Thoracic aorta (tissue), 2 donors: ENCODE measurements around the gene FAM72C. TPM values are rescaled to one million over a fixed set of nuclear protein-coding genes. Genes with fewer than 3 reads are reported as not detected.
"Not testable (repeated sequence)": the region's sequence is repeated elsewhere in the genome, so short reads cannot be mapped to it uniquely, and the experiment has no call there.

Experiments
- ATAC-seq: fragments of 150-250 bp; one replicate; pipeline ENCODE4 v1.8.0; 2017; ENCODE audit warnings: low read depth; ENCODE audit not compliant: insufficient number of reproducible peaks, low FRiP score
- DNase-seq: peaks from one replicate; pipeline ENCODE4 v3.0.0-alpha.2; 2020; ENCODE audit warnings: low spot score
- H3K27ac ChIP-seq, 2 donors: fragments of 200-600 bp; sonication (generic); 1 replicate in 1 of 2; 2 replicates in 1 of 2; pipeline ENCODE4 v1.5.1; 2016; ENCODE audit warnings: mild to moderate bottlenecking in 2 of 2, moderate library complexity in 2 of 2
- H3K27me3 ChIP-seq: fragments of 200-600 bp; sonication (generic); replicated peaks from 2 replicates; pipeline ENCODE4 v1.6.0; 2016; ENCODE audit warnings: mild to moderate bottlenecking; ENCODE audit not compliant: insufficient read depth
- H3K36me3 ChIP-seq: fragments of 200-600 bp; sonication (generic); one replicate; pipeline ENCODE4 v1.5.1; 2016
- H3K4me1 ChIP-seq, 2 donors: fragments of 200-600 bp; sonication (generic); 1 replicate in 1 of 2; 2 replicates in 1 of 2; pipeline versions ENCODE4 v1.5.1 to v1.6.0; 2016; ENCODE audit warnings: low read depth in 2 of 2, mild to moderate bottlenecking in 1 of 2; ENCODE audit not compliant: control insufficient read depth in 1 of 2
- H3K4me3 ChIP-seq: fragments of 200-600 bp; sonication (generic); 2 replicates; pipeline ENCODE4 v1.5.1; 2016; ENCODE audit warnings: mild to moderate bottlenecking
- H3K9me3 ChIP-seq: fragments of 200-600 bp; sonication (generic); 2 replicates; pipeline ENCODE4 v1.5.1; 2016
- total RNA-seq, 2 donors: library from RNA; depleted of rRNA; stranded (reverse); fragments of >200 nt; gene quantifications; one replicate each; pipeline versions ENCODE4 v1.1.0 to v1.2.3, GENCODE V29; 2016

The FAM72C gene
- total RNA-seq = not detected

- not testable (repeated sequence) for H3K27me3 ChIP-seq, H3K9me3 ChIP-seq, DNase-seq, H3K4me1 ChIP-seq, H3K4me3 ChIP-seq, H3K36me3 ChIP-seq, H3K27ac ChIP-seq
- ATAC-seq = peak; percentile 98
Observed at GRCh38 chr1:143971924-143972700, at the start of gene FAM72C. Gene FAM72C, minus strand, starts transcription at chr1:143971986. Its CDS starts 845 bp downstream, at chr1:143971141.

- not testable (repeated sequence) for H3K27me3 ChIP-seq, H3K36me3 ChIP-seq, H3K9me3 ChIP-seq, ATAC-seq, H3K27ac ChIP-seq, H3K4me1 ChIP-seq, DNase-seq, H3K4me3 ChIP-seq
Observed at GRCh38 chr1:144020001-144020738, 48.4 kb upstream of the FAM72C start.

- H3K27ac ChIP-seq, H3K4me1 ChIP-seq, DNase-seq, H3K9me3 ChIP-seq, H3K27me3 ChIP-seq, ATAC-seq, H3K4me3 ChIP-seq, H3K36me3 ChIP-seq: not testable (repeated sequence)
Observed at GRCh38 chr1:144019101-144019500, 47.3 kb upstream of the FAM72C start.

DNA sequence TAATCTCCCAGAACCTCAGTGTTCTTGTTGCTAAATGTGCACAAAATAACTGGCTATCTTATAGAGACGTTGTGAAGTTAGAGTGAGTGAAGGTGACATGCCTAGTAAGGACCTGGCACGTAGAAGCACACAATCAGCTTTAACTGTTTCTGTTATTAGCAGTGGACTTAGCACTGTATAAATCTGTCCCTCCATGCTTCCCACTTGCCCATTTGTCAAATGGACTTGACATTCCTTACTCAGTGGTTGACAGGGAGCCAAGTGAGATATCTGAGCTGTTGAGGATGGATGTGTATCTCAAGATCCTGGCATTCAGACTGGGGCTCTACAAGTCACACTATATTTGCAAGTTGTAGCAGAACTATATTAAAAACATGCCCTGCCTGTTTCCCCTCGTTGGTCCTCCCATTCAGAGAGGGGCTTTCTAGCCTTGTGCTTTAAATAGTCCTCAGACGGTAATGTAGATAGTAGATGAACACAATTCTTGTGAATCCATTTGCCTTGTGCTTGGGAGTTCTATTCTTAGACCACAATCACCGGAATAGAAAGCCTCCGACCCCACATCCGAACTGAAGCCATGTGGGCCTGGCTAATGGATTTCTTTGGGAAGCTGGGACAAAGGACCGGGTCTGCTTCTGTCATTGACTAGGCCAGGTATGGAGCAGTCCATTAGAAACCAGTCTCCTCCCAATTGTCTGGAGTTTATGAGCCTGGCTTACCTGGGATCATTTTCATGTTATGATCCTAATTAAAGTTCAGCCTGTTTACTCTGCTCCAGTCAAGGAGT lies 43.6 kb upstream of the FAM72C start:
- not testable (repeated sequence) for H3K27me3 ChIP-seq, DNase-seq, H3K9me3 ChIP-seq, ATAC-seq, H3K36me3 ChIP-seq, H3K27ac ChIP-seq, H3K4me1 ChIP-seq, H3K4me3 ChIP-seq

DNA sequence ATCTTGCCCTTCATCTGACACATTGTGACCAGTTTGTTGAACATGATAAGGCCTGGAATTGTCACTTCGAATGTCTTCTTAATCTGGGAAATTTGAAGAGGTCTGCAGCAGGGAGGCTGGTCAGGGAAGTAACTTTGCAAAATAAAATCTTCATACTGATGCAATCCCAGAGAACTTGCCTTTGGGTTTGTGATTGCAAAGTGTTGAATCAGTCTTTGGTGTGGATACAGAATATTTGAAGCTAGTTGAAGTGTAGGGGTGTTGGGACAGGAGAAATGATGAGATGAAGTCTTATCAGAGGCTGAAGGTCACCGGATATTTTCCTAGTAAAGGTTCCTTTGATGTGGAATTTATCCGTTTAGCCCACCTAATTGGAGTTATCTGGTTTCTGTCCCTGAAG lies 42.7 kb upstream of the FAM72C start:
- H3K4me1 ChIP-seq, H3K9me3 ChIP-seq, H3K27ac ChIP-seq, H3K4me3 ChIP-seq, DNase-seq, H3K36me3 ChIP-seq, H3K27me3 ChIP-seq, ATAC-seq: not testable (repeated sequence)

DNA sequence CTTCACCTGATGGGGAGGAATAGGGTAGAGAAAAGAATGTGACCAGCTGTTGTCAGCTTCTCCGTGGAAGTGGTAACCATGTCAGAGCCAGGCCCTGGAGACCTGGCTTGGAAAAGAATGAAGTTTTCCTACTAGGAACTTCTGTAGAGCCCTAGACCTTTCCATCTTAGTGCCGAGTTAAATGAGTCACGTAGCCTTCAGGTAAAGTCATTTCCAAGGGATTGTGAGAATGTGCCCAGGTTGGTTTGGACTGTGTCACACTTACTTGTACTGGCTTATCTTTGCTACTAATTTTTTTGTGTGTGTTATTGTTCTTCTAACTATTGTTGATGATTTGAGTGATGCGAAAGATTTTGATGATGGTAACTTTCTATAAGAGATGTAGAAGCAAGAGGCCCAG lies 42.3 kb upstream of the FAM72C start:
- not testable (repeated sequence) for H3K36me3 ChIP-seq, DNase-seq, H3K27ac ChIP-seq, H3K9me3 ChIP-seq, H3K4me3 ChIP-seq, H3K27me3 ChIP-seq, ATAC-seq, H3K4me1 ChIP-seq

DNA sequence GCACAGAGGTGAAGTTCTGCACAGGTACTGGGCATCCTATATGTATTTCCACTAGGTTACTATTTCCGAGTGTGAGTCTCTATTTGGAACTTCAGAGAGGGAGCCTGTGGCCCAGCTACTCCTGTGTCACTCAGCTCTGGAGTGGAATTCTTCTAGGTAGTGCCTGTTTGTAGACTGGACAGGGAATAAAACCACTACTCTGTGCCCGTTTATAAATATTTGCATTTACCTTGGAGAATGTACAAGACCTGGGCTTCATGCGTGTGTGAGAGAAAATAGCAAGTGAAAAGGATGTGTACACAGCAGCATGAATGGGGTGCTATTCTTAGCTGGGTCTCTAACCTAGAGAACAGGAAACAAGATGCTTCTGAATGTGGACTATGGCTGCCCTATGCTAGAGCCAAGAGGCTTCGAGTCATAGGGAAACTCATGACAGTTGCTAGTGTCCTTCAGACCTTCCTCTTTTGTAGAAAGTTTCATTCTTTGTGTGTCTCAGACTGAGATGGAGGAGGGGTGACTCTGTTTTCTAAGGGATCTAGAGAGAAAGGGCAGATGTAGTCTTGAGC lies 40.5 kb upstream of the FAM72C start:
- not testable (repeated sequence) for H3K27me3 ChIP-seq, H3K36me3 ChIP-seq, DNase-seq, H3K27ac ChIP-seq, H3K4me3 ChIP-seq, ATAC-seq, H3K4me1 ChIP-seq, H3K9me3 ChIP-seq

DNA sequence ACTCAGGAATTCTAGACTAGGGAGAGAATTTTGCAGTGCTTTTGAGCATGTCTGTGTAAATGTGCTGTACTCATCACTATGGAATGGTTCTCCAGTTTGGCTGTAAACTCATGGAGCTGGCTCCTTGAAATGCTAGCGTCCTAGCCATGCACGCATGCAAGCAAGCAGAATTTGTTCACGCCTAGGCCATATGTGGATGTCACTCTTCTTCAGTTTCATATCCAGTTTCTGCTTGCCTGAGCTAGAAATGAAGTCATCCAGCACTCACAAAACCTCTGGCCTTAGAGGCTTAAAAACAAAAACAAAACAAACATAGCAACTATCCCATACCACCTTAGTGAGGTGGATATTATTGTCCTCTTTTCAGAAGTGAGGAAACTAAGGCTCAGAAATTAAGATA lies 37.6 kb upstream of the FAM72C start:
- not testable (repeated sequence) for DNase-seq, ATAC-seq, H3K4me1 ChIP-seq, H3K36me3 ChIP-seq, H3K4me3 ChIP-seq, H3K27me3 ChIP-seq, H3K9me3 ChIP-seq, H3K27ac ChIP-seq

GRCh38 chr1:144004259-144004658 lies 32.5 kb upstream of the FAM72C start:
- H3K4me1 ChIP-seq, H3K4me3 ChIP-seq, H3K9me3 ChIP-seq, H3K27me3 ChIP-seq, H3K27ac ChIP-seq, ATAC-seq, H3K36me3 ChIP-seq, DNase-seq: not testable (repeated sequence)

- not testable (repeated sequence) for H3K36me3 ChIP-seq, H3K9me3 ChIP-seq, H3K27ac ChIP-seq, H3K27me3 ChIP-seq, ATAC-seq, H3K4me3 ChIP-seq, H3K4me1 ChIP-seq, DNase-seq
Observed at GRCh38 chr1:144003306-144004029, 31.7 kb upstream of the FAM72C start.

DNA sequence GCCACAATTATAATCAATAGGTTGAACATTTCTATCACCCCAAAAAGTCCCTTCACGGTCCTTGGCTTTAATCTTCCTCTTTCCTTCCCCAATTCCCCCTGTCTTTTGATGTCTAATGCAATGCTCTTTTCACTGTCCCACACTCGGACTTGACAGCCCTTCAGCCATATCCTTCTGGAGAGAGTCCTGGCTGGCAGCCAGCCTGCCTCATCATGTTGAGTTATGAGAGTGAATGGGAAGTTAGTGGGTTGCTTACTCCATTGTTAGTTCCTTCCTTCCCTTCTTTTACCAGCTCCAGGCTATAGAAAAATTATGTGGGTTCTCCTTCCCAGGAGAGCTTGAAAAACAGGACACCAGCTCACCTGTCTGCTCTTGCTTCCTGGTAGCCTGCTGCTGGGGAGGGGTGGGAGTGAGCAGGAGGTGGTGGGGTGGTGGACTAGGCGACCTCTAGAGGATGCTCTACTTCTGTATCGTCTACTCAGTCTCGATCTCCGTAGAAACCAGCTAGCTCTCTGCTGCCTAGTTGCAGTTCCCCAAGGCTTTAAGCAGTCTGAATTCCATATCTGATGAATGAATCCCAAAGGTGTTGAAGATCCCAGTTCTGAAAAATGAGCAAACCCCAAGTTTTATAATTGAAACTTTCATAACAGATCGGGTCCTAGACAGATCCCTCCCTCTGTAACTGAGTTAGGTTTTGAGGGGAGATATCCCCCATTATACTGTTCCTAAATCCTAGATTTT lies 30.5 kb upstream of the FAM72C start:
- H3K9me3 ChIP-seq, H3K4me1 ChIP-seq, H3K27ac ChIP-seq, H3K4me3 ChIP-seq, H3K27me3 ChIP-seq, ATAC-seq, DNase-seq, H3K36me3 ChIP-seq: not testable (repeated sequence)
